ENCODE measurements around the gene MSL3B.

MSL3B gene

GRCh38 chr2:233815861-233816260 is 52.3 kb downstream of the MSL3B start:
- no peak overlapping the region for H3K4me3 ChIP-seq (ENCODE audit: low read length)
- H3K36me3 ChIP-seq (ENCODE audit: insufficient read depth, low read length): no peaks in the 10 kb centered on the region
- H3K27ac ChIP-seq (ENCODE audit: low read depth, low read length): no peak overlapping the region
- H3K4me1 ChIP-seq (ENCODE audit: insufficient read depth, low read length): no peaks in the 10 kb centered on the region
- no peaks in the 10 kb centered on the region for H3K9me3 ChIP-seq (ENCODE audit: insufficient read depth, low read depth, low read length)
- no peak overlapping the region for H3K9ac ChIP-seq (ENCODE audit: low read depth, low read length)
- 83% methylated on average over 5 of the region's 6 CpGs for WGBS
- no peaks in the 10 kb centered on the region for H3K27me3 ChIP-seq (ENCODE audit: insufficient read depth, low read length)

Measured in HUES64 (cell line).